ENCODE data around the gene SHC2.

GRCh38 chr19:449916-450315 is 10.9 kb downstream of the SHC2 start:
- no peak for TF ChIP-seq CTCF (IDR thresholded peaks at IDR 0.05; ENCODE audit: insufficient read depth, low read depth, low read length)
- no peak for TF ChIP-seq EZH2 (IDR thresholded peaks at IDR 0.05; ENCODE audit: insufficient read depth, low read length)
